Common myeloid progenitor, CD34-positive (primary cell): ENCODE measurements around the gene RHOC. TPM values are rescaled to one million over a fixed set of nuclear protein-coding genes. Genes with fewer than 3 reads are reported as not detected.

ENCODE experiments used
- CTCF ChIA-PET: fragments of 350-600 bp; sonication (Branson Sonifier 250); formaldehyde crosslinking; loops from one replicate; lab custom pipeline; 2021; ENCODE audit warnings: antibody characterized with exemption; lab: Charles Lee
- POLR2A ChIA-PET: fragments of 350-600 bp; sonication (Branson Sonifier 250); formaldehyde crosslinking; loops from one replicate; lab custom pipeline; 2021; ENCODE audit warnings: antibody characterized with exemption; lab: Charles Lee
- DNase-seq, 3 donors: peaks; one replicate each; pipeline versions ENCODE4 v3.0.0 to v3.0.0-alpha.2; 2013
- H3K27ac ChIP-seq, 2 experiments: 1 replicate in 1 of 2; 2 replicates in 1 of 2; pipeline ENCODE4 v1.7.0; 2013; ENCODE audit warnings: inconsistent platforms in 2 of 2, low read length in 2 of 2, mild to moderate bottlenecking in 2 of 2, low read depth in 1 of 2, moderate library complexity in 1 of 2; ENCODE audit not compliant: severe bottlenecking in 2 of 2, insufficient read depth in 1 of 2, poor library complexity in 1 of 2
- H3K27me3 ChIP-seq, 5 experiments: replicated peaks in 2 of 5; 1 replicate in 3 of 5; 2 replicates in 2 of 5; pipeline versions ENCODE4 v1.6.1 to v1.7.0; 2013; ENCODE audit warnings: low read length in 4 of 5, mild to moderate bottlenecking in 2 of 5, moderate library complexity in 2 of 5, inconsistent platforms in 1 of 5; ENCODE audit not compliant: insufficient read depth in 5 of 5, control insufficient read depth in 4 of 5
- H3K36me3 ChIP-seq, 4 experiments: 1 replicate in 2 of 4; 2 replicates in 2 of 4; pipeline versions ENCODE4 v1.6.1 to v1.7.0; 2013; ENCODE audit warnings: low read length in 3 of 4, control low read depth in 1 of 4, mild to moderate bottlenecking in 1 of 4; ENCODE audit not compliant: control insufficient read depth in 4 of 4, insufficient read depth in 4 of 4
- H3K4me1 ChIP-seq, 4 experiments: 1 replicate in 3 of 4; 2 replicates in 1 of 4; pipeline versions ENCODE4 v1.6.1 to v1.7.1; 2013; ENCODE audit warnings: low read length in 3 of 4, mild to moderate bottlenecking in 3 of 4, control low read depth in 1 of 4, inconsistent platforms in 1 of 4, moderate library complexity in 1 of 4; ENCODE audit not compliant: control insufficient read depth in 4 of 4, insufficient read depth in 4 of 4; ENCODE audit errors: control extremely low read depth in 1 of 4
- H3K4me3 ChIP-seq, 7 experiments: 1 replicate in 4 of 7; 2 replicates in 3 of 7; pipeline versions ENCODE4 v1.5.1 to v1.7.0; 2013; ENCODE audit warnings: mild to moderate bottlenecking in 7 of 7, low read length in 6 of 7, moderate library complexity in 6 of 7, inconsistent platforms in 2 of 7, low read depth in 2 of 7, control low read depth in 1 of 7; ENCODE audit not compliant: insufficient read depth in 4 of 7, control insufficient read depth in 1 of 7; ENCODE audit errors: extremely low read depth in 1 of 7
- H3K9me3 ChIP-seq, 5 experiments: 1 replicate in 4 of 5; 2 replicates in 1 of 5; pipeline versions ENCODE4 v1.6.1 to v1.7.1; 2013; ENCODE audit warnings: low read length in 4 of 5, mild to moderate bottlenecking in 2 of 5, inconsistent platforms in 1 of 5, low read depth in 1 of 5, moderate library complexity in 1 of 5; ENCODE audit not compliant: control insufficient read depth in 4 of 5, insufficient read depth in 2 of 5; ENCODE audit errors: control extremely low read depth in 1 of 5
- WGBS: methylation state at CpG from one replicate; pipeline ENCODE4 v1.1.5; 2013; ENCODE audit not compliant: insufficient coverage; 5-methylcytosine and 5-hydroxymethylcytosine counted together
- polyA plus RNA-seq: library from polyadenylated mRNA; unstranded; fragments of 120-200 nt; gene quantifications from one replicate; pipeline ENCODE4 v1.2.1, GENCODE V29; 2013

The RHOC gene
- 53.3 TPM for polyA plus RNA-seq

DNA sequence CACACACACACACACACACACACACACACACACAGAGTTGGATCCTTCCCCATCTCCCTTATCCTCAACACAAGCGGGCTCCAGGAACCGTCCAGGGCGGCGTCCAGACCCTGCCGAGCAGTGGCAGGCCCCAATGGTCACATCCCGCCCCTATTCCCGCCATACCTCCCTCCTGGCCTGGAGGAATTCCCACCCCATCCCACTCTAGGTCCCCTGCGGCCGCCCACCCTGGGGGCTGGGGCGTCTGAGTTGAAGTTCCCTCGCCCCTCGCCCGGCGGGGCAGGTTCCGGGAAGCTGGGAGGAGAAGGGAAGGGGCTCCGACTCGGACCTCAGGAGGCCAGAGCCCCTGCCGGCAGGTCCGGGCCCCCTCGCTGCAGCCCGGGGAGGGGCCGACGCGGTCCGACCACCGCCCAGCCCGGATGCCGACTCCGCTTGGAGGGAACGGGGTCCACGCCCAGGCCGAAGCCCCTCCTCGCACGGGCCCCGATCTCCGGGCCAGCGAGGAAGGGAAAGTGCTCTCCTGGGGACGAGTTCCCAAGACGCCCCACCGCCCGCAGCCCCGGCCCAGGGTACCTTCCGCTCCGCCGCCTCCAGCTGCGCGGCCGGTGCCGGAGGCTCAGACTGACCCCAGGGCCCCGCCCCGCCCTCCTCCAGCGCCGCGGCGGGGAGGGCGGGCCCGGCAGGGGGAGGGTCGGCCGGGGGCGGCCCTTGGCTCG, at the start of gene RHOC:
Gene RHOC (minus strand): TSS at position 623 of the 716 bp plus-strand sequence. CDS start 3,328 bp downstream, outside the sequence.
- ChIA-PET CTCF (interaction anchor here (2.3 to 4.4 kb wide), 2 partner anchors 13 to 315 kb away, joined by 13 to 21 read pairs; a partner anchor contains a TSS), POLR2A (no interaction called here)
- Histone ChIP-seq H3K4me1 (peaks cover 6 to 46% (median 35%) of the 10 kb centered on the region in 4 experiments), H3K27ac (peak within 1 kb of the TSS in 1 of 2 experiments; percentile 76), H3K4me3 (peak within 1 kb of the TSS; percentile 54 to 86 (median 76)), H3K9me3 (no peaks in the 10 kb centered on the region), H3K36me3 (peaks cover 0 to 5% (median under 1%) of the 10 kb centered on the region in 4 experiments), H3K27me3 (peaks cover 0 to 4% (median 2%) of the 10 kb centered on the region in 5 experiments)
- 0% methylated on average over 41 of the region's 61 CpGs for WGBS
- DNase-seq = peak in 1 of 3 donors; percentile 54

GRCh38 chr1:112754116-112754628, 47.2 kb upstream of the RHOC start:
- no CpG with 5 or more reads among the region's 1 CpG for WGBS
- CTCF ChIA-PET = interaction anchor here (0.8 to 2.1 kb wide), 3 partner anchors 10 to 50 kb away, joined by 3 to 7 read pairs (median 3); no protein-coding TSS in a partner anchor
- DNase-seq = no peak
- no peak overlapping the region for H3K27ac ChIP-seq
- POLR2A ChIA-PET = no interaction called here
- H3K27me3 ChIP-seq = peaks cover 2 to 18% (median 8%) of the 10 kb centered on the region in 5 experiments
- H3K4me1 ChIP-seq = no peaks in the 10 kb centered on the region
- no peak overlapping the region for H3K4me3 ChIP-seq
- H3K36me3 ChIP-seq = no peaks in the 10 kb centered on the region
- peaks cover 0 to 10% (median 2%) of the 10 kb centered on the region in 5 experiments for H3K9me3 ChIP-seq

GRCh38 chr1:112748396-112748795, 41.5 kb upstream of the RHOC start:
- ChIA-PET CTCF (no interaction called here), POLR2A (no interaction called here)
- Histone ChIP-seq H3K9me3 (no peaks in the 10 kb centered on the region), H3K36me3 (no peaks in the 10 kb centered on the region), H3K27me3 (peaks cover 9 to 46% (median 15%) of the 10 kb centered on the region in 5 experiments), H3K27ac (no peak overlapping the region), H3K4me3 (no peak overlapping the region), H3K4me1 (peaks cover 0 to 11% (median 9%) of the 10 kb centered on the region in 4 experiments)
- WGBS = 96% methylated on average over 12 of the region's 12 CpGs
- no peak for DNase-seq

GRCh38 chr1:112744009-112744578, 37.2 kb upstream of the RHOC start:
- ChIA-PET CTCF (interaction anchor here (0.8 to 2.1 kb wide), 7 partner anchors 11 to 61 kb away, joined by 3 to 10 read pairs (median 4); a partner anchor contains a TSS), POLR2A (no interaction called here)
- WGBS = 5% methylated on average over 54 of the region's 58 CpGs
- Histone ChIP-seq H3K36me3 (no peaks in the 10 kb centered on the region), H3K4me1 (peaks cover 0 to 11% (median 9%) of the 10 kb centered on the region in 4 experiments), H3K27me3 (peaks cover 8 to 82% (median 22%) of the 10 kb centered on the region in 5 experiments), H3K9me3 (peaks cover 0 to 7% (median 3%) of the 10 kb centered on the region in 5 experiments), H3K27ac (no peak overlapping the region), H3K4me3 (peak overlapping the region in 3 of 7 experiments; percentile 24 to 40 (median 26))
- peak; percentile 28 to 31 (median 29) for DNase-seq

DNA sequence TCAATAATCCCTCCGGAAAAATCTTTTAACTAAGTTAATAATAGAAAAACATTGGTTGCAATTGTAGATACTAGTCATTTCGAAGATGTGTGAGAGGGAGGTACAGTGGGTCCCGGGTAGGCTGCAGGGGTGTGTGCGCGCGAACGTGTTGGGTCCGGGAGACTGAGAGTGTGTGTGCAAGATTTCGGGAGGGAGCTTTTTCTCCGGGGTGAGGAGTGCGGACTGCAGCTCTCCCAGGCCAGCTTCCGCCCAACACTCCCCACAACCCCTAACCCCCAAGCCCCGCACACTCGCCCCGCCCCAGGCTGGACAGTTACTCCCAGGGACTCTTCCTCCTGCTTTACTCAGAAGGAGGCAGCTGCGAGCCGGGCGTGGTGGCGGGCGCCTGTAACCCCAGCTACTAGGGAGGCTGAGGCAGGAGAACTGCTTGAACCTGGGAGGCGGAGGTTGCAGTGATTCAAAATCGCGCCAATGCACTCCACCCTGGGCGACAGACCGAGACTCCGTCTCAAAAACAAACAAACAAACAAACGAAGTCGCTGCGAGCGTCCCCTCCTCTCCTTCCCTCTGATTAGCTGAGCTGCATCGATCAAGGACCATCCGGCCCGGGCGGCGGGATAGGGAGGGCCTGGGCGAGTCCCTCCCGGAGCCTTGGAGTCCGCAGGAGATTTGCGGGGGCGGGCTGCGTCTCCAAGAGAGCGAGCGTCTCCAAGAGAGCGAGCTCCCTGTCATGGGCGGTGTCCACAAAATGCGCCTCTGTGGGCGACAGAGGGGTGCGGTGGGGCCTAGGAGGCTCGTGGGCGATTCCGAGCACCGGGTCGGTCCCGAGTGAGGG, 36.5 kb upstream of the RHOC start:
- Histone ChIP-seq H3K4me1 (peaks cover 0 to 11% (median 9%) of the 10 kb centered on the region in 4 experiments), H3K36me3 (no peaks in the 10 kb centered on the region), H3K4me3 (peak overlapping the region in 2 of 7 experiments; percentile 26 to 40), H3K27ac (no peak overlapping the region), H3K9me3 (peaks cover 0 to 7% (median 3%) of the 10 kb centered on the region in 5 experiments), H3K27me3 (peaks cover 8 to 79% (median 25%) of the 10 kb centered on the region in 5 experiments)
- CTCF ChIA-PET = interaction anchor here (0.8 to 2.1 kb wide), 5 partner anchors 10 to 62 kb away, joined by 3 to 10 read pairs (median 4); a partner anchor contains a TSS
- POLR2A ChIA-PET = no interaction called here
- 9% methylated on average over 29 of the region's 54 CpGs for whole genome bisulfite sequencing
- peak in 1 of 3 donors; percentile 10 for DNase-seq

DNA sequence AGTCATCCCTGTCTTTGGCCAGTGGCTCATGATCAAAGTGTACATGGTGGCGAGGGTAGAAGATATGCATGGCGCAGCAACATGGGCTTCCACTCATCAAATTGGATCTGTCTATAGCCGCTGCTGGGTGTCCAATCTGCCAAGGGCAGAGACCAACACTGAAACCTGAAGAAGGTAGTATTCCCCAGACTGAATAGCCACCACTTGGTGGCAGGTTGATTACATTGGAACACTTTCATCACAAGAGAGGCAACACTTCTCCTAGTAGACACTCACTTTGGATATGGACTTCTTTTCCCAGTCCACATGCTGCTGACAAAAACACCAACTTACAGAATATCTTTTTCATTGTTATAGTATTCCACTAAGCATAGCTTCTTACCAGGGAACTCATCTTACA, 30.6 kb upstream of the RHOC start:
- Histone ChIP-seq H3K36me3 (no peaks in the 10 kb centered on the region), H3K27me3 (peaks cover 5 to 33% (median 19%) of the 10 kb centered on the region in 5 experiments), H3K4me3 (no peak overlapping the region), H3K9me3 (peaks cover 0 to 5% (median 0%) of the 10 kb centered on the region in 5 experiments), H3K4me1 (no peaks in the 10 kb centered on the region), H3K27ac (no peak overlapping the region)
- DNase-seq = no peak
- ChIA-PET CTCF (no interaction called here), POLR2A (no interaction called here)
- WGBS = 67% methylated on average over 3 of the region's 3 CpGs
